ENCODE measurements around the gene TRIM63.

TRIM63 gene

DNA sequence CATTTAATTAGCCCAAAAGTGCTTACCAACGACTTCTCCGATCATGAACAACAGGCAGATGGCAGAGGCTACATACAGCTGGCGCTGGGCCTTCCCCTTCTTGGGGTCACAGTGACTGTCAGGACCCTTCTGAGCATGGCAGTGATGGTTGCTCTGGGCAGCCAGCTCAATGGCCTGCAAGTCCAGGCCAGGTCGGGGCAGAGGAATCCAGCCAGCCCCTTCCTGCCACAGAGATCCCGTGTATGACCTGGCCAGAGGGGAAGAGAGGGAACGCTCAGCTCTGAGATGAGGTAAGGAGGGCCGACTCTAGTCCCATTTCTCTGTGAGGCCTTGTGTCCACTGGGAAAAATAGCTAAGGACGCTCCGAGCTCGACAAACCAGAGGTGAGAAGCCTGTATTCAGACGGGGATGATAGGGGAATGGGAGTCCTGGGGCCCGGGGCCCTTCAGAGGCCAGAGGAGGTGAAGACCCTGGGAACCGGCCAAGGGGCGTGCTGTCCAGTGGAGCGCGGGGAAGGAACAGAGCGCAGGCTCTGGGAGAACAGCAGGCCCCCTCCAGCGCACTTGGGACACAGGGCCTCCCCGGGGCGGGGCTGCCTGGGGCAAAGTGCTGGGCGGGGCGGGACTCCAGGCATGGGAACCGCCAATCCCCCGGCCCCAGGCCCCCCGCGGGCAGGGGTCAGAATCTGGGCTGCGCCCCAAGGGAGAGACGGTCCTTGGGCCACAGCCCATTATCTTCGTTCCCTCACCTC, 22.3 kb downstream of the TRIM63 start:
- WGBS, 2 experiments = 39% methylated on average over 29 of the region's 29 CpGs
- peaks cover 88% of the 10 kb centered on the region for H3K27me3 ChIP-seq (ENCODE audit: control insufficient read depth, insufficient read depth, low read length, poor library complexity, severe bottlenecking)
- H3K4me3 ChIP-seq (ENCODE audit: insufficient read depth, low read depth, low read length) = peak overlapping the region; percentile 13
- peaks cover 11% of the 10 kb centered on the region for H3K4me1 ChIP-seq (ENCODE audit: control insufficient read depth, insufficient read depth, low read length)
- H3K36me3 ChIP-seq (ENCODE audit: control insufficient read depth, insufficient read depth, low read length) = no peaks in the 10 kb centered on the region
- H3K27ac ChIP-seq (ENCODE audit: insufficient read depth, low read depth, low read length, poor library complexity, severe bottlenecking) = no peak overlapping the region
- no peaks in the 10 kb centered on the region for H3K9me3 ChIP-seq (ENCODE audit: control insufficient read depth, low read length)

DNA sequence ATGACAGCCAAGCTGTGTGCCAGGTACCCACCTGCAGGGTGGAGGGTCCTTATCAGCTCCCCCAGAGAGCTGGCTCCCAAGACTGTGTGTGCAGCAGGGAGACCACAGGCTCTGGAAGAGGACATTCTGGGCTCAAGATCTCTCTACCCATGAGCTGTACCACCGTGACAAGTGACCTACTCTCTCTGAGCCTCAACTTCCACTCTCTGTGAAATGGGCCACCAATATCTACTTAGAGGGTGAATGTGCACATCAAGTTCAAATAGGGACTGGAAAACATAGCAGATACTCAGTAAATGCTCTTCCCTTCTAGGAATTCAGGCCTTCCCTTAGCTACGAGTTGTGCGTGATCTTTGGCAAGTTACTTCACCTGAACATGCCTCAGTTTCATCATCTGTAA, 23.0 kb downstream of the TRIM63 start:
- Histone ChIP-seq H3K36me3 (ENCODE audit: control insufficient read depth, insufficient read depth, low read length) (no peaks in the 10 kb centered on the region), H3K4me3 (ENCODE audit: insufficient read depth, low read depth, low read length) (no peak overlapping the region), H3K4me1 (ENCODE audit: control insufficient read depth, insufficient read depth, low read length) (peaks cover 11% of the 10 kb centered on the region), H3K27ac (ENCODE audit: insufficient read depth, low read depth, low read length, poor library complexity, severe bottlenecking) (no peak overlapping the region), H3K9me3 (ENCODE audit: control insufficient read depth, low read length) (no peaks in the 10 kb centered on the region), H3K27me3 (ENCODE audit: control insufficient read depth, insufficient read depth, low read length, poor library complexity, severe bottlenecking) (peaks cover 85% of the 10 kb centered on the region)
- 89 to 91% methylated on average over 3 of the region's 3 CpGs for WGBS, 2 experiments

DNA sequence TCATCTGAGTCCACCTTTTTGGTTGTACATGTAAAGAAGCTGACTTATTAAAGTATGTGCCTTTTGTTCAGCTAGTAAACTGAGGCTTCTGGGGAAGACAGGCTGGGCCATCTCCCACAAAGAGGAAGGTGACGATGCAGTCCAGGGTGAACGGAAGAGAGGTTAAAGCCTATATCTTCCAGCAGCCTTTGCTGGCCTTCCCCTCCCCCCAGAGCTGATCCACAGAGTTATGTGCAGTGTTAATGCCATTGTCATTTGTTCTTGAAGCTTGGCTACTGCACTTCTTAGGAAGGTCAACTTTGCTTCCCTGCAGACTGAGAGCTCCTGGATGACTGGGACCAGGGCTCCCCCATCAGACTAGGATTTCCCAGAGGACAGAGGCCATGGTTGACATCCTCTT, 23.7 kb downstream of the TRIM63 start:
- 96 to 98% methylated on average over 2 of the region's 2 CpGs for WGBS, 2 experiments
- H3K4me1 ChIP-seq (ENCODE audit: control insufficient read depth, insufficient read depth, low read length) = peaks cover 11% of the 10 kb centered on the region
- no peaks in the 10 kb centered on the region for H3K9me3 ChIP-seq (ENCODE audit: control insufficient read depth, low read length)
- no peak overlapping the region for H3K27ac ChIP-seq (ENCODE audit: insufficient read depth, low read depth, low read length, poor library complexity, severe bottlenecking)
- H3K4me3 ChIP-seq (ENCODE audit: insufficient read depth, low read depth, low read length) = no peak overlapping the region
- peaks cover 78% of the 10 kb centered on the region for H3K27me3 ChIP-seq (ENCODE audit: control insufficient read depth, insufficient read depth, low read length, poor library complexity, severe bottlenecking)
- no peaks in the 10 kb centered on the region for H3K36me3 ChIP-seq (ENCODE audit: control insufficient read depth, insufficient read depth, low read length)

DNA sequence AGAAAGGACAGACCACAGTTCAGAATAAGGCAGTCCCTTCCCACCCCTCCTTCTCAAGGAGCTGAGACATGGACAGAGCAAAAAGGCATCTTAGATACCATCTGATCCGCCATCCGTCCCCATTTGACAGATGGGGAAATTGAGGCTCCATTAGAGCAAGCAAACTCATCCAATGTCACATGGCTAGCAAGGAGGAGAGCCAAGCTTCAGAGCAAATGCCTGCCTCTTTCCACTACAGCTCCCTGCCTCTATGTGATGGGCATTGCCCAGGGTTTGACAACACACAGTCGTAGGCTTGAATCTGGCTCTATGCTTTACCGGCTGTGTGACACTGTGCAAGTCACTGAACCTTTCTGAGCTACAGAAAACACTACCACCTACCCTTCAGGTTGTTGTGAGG, 25.5 kb downstream of the TRIM63 start:
- Histone ChIP-seq H3K27me3 (ENCODE audit: control insufficient read depth, insufficient read depth, low read length, poor library complexity, severe bottlenecking) (peaks cover 67% of the 10 kb centered on the region), H3K27ac (ENCODE audit: insufficient read depth, low read depth, low read length, poor library complexity, severe bottlenecking) (no peak overlapping the region)
- WGBS, 2 experiments = 76 to 82% methylated on average over 4 of the region's 4 CpGs

DNA sequence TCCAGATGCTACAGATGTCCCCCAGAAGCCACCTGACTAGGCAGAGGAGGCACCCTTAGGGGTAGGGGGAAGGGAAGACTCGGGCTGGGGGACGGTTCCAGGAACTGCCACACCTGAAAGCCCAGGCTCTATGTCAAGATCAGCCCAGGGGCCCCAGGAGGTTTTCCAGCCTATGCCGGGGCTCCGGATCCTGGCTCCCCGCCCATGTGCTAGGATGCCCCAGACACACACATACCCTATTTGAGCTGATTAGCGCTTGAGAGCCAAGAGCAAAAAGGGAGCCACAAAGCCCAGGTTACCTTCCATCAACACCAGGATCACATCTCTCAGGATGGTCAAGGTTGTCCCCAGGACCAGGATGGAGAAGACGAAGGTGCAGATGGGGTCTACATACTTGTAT, 26.0 kb downstream of the TRIM63 start:
- Histone ChIP-seq H3K4me1 (ENCODE audit: control insufficient read depth, insufficient read depth, low read length) (peaks cover 10% of the 10 kb centered on the region), H3K36me3 (ENCODE audit: control insufficient read depth, insufficient read depth, low read length) (no peaks in the 10 kb centered on the region), H3K9me3 (ENCODE audit: control insufficient read depth, low read length) (no peaks in the 10 kb centered on the region), H3K27me3 (ENCODE audit: control insufficient read depth, insufficient read depth, low read length, poor library complexity, severe bottlenecking) (peaks cover 67% of the 10 kb centered on the region), H3K27ac (ENCODE audit: insufficient read depth, low read depth, low read length, poor library complexity, severe bottlenecking) (no peak overlapping the region), H3K4me3 (ENCODE audit: insufficient read depth, low read depth, low read length) (no peak overlapping the region)
- WGBS, 2 experiments = 90 to 92% methylated on average over 7 of the region's 7 CpGs

More for the DNA sequence above, 25.5 kb downstream of the TRIM63 start:
- Histone ChIP-seq H3K36me3 (ENCODE audit: control insufficient read depth, insufficient read depth, low read length) (no peaks in the 10 kb centered on the region), H3K4me1 (ENCODE audit: control insufficient read depth, insufficient read depth, low read length) (peaks cover 11% of the 10 kb centered on the region), H3K9me3 (ENCODE audit: control insufficient read depth, low read length) (no peaks in the 10 kb centered on the region), H3K4me3 (ENCODE audit: insufficient read depth, low read depth, low read length) (no peak overlapping the region)

DNA sequence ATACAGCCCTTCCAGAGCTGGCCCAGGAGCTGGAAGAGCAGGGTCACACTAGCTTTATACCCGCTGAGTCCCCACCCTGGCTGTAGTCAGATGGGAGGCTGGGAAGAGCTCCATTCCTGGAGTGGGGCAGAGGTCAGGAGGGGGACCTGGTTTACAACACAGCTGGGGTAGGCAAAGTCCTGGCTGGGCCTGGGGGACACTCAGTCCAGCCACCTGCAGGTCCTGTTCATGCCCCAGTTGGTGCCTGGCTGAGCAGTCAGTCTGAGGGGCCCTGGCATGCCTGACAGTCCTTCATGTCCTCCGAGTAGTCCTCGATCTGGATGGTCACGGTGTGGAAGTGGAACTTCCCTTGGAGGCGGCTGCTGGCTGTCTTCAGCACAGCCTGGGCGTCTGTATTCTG, 28.5 kb downstream of the TRIM63 start:
- Histone ChIP-seq H3K4me1 (ENCODE audit: control insufficient read depth, insufficient read depth, low read length) (peaks cover 11% of the 10 kb centered on the region), H3K36me3 (ENCODE audit: control insufficient read depth, insufficient read depth, low read length) (no peaks in the 10 kb centered on the region), H3K4me3 (ENCODE audit: insufficient read depth, low read depth, low read length) (no peak overlapping the region), H3K27me3 (ENCODE audit: control insufficient read depth, insufficient read depth, low read length, poor library complexity, severe bottlenecking) (peaks cover 59% of the 10 kb centered on the region), H3K9me3 (ENCODE audit: control insufficient read depth, low read length) (no peaks in the 10 kb centered on the region), H3K27ac (ENCODE audit: insufficient read depth, low read depth, low read length, poor library complexity, severe bottlenecking) (no peak overlapping the region)
- 87 to 92% methylated on average over 6 of the region's 6 CpGs for WGBS, 2 experiments

DNA sequence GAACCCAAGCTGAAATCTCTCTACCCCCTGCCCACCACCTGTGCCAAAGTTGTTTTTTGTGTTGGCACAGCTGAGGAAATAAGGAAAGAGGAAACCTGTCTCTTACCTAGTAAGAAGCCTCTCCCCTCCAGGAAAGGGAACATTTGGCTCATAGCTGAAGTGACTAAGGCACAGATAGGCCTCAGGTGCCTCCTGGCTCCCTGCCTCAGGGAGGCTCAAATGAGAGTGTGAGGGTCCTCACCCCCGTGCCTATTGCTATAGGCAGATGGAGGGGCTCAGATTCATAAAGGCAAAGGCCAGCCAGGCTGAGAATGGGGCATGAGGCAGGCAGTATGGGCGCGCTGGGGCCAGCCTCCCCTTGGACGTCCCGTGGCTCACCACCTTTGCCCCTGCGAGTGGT, 29.0 kb downstream of the TRIM63 start:
- Histone ChIP-seq H3K4me3 (ENCODE audit: insufficient read depth, low read depth, low read length) (no peak overlapping the region), H3K27ac (ENCODE audit: insufficient read depth, low read depth, low read length, poor library complexity, severe bottlenecking) (no peak overlapping the region), H3K36me3 (ENCODE audit: control insufficient read depth, insufficient read depth, low read length) (no peaks in the 10 kb centered on the region), H3K27me3 (ENCODE audit: control insufficient read depth, insufficient read depth, low read length, poor library complexity, severe bottlenecking) (peaks cover 59% of the 10 kb centered on the region), H3K4me1 (ENCODE audit: control insufficient read depth, insufficient read depth, low read length) (peaks cover 11% of the 10 kb centered on the region), H3K9me3 (ENCODE audit: control insufficient read depth, low read length) (no peaks in the 10 kb centered on the region)
- 90 to 91% methylated on average over 6 of the region's 6 CpGs for WGBS, 2 experiments

DNA sequence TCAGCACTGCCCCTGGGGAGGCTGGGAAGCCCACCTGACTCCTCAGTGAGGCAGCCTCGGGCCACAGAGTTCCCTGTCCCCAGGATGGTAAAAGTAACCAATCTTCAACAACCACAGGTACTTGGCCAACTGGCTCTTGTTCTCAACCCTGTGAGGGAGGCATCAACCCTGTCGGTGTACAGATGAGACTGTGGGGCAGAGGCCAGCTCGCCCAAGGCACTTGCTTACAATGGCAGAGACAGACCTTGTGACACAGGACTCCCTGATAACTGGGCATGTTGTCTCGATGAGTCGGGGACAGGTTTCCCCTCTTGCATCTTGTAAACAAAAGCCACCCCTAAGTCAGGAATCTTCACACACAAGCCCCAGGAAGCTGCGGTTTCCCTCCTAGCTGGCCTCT, 29.5 kb downstream of the TRIM63 start:
- Histone ChIP-seq H3K27ac (ENCODE audit: insufficient read depth, low read depth, low read length, poor library complexity, severe bottlenecking) (no peak overlapping the region), H3K4me1 (ENCODE audit: control insufficient read depth, insufficient read depth, low read length) (peaks cover 11% of the 10 kb centered on the region), H3K9me3 (ENCODE audit: control insufficient read depth, low read length) (no peaks in the 10 kb centered on the region), H3K27me3 (ENCODE audit: control insufficient read depth, insufficient read depth, low read length, poor library complexity, severe bottlenecking) (peaks cover 55% of the 10 kb centered on the region), H3K4me3 (ENCODE audit: insufficient read depth, low read depth, low read length) (no peak overlapping the region), H3K36me3 (ENCODE audit: control insufficient read depth, insufficient read depth, low read length) (no peaks in the 10 kb centered on the region)
- 88 to 89% methylated on average over 6 of the region's 6 CpGs for WGBS, 2 experiments

DNA sequence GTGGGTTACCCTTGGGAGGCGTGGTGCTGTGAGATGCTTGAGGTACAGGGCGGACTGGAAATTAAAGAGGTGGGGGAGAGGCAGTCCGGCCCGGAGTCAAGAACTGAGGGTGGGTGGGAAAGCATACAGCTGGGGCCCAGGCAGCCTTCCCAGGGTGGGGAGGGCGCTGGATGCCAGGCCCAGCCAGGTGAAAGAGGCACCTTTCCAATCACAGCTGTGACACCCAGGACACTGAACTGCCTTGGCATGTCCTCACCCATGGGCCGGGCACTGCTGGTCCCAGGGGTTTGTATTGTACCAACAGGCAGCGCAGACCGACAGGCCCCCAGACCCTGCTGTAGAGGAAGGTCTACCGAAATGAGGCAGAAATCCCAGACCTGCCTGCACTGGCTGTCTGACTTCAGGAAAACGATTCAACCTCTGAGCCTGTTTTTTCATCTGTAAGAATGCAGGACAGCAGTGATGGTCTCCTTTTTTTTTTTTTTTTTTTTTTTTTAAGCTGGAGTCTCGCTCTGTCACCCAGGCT, 30.6 kb downstream of the TRIM63 start:
- H3K4me3 ChIP-seq (ENCODE audit: insufficient read depth, low read depth, low read length) = no peak overlapping the region
- no peaks in the 10 kb centered on the region for H3K36me3 ChIP-seq (ENCODE audit: control insufficient read depth, insufficient read depth, low read length)
- 87 to 88% methylated on average over 11 of the region's 11 CpGs for WGBS, 2 experiments
- no peak overlapping the region for H3K27ac ChIP-seq (ENCODE audit: insufficient read depth, low read depth, low read length, poor library complexity, severe bottlenecking)
- H3K9me3 ChIP-seq (ENCODE audit: control insufficient read depth, low read length) = no peaks in the 10 kb centered on the region
- H3K4me1 ChIP-seq (ENCODE audit: control insufficient read depth, insufficient read depth, low read length) = peaks cover 11% of the 10 kb centered on the region
- H3K27me3 ChIP-seq (ENCODE audit: control insufficient read depth, insufficient read depth, low read length, poor library complexity, severe bottlenecking) = peaks cover 44% of the 10 kb centered on the region

DNA sequence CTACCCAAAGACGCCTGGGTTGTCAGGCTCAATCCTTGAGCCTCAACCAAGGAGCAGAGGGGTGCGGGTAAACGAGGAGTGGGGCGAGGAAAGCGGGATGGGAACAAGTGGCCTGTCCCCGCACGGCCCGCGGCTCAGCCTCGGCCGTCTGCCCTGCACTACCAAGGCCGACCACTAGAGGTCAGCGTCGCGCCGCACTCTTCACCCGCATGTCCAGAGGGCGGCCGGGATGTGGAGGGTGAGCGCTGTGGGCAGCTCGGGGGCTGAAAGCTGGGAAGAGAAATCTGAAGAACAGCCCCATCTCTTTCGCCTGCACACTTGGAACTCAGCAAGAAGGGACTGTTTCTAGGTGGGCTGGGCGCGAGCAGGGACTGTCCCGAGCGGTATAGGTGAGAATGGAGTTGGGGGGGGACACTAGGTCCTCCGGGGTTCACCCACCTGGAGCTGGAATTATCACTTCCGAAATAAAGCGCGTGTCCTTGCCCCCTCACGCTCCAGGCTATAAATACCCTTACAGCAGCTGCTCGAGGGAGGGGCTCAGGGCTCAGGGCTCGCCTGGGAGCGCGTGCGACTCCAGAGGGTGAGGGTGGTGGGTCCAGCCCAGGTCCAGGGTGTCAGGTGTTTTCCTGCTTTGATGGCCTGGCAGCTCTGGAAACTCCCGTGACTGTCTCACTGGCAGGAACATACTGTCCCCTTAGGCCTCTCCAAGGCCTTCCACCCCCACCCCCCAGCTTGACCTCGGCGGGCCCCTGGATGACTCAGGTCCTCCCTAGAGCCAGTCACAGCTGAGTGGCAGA, 31.3 kb downstream of the TRIM63 start:
- Histone ChIP-seq H3K36me3 (ENCODE audit: control insufficient read depth, insufficient read depth, low read length) (no peaks in the 10 kb centered on the region), H3K27me3 (ENCODE audit: control insufficient read depth, insufficient read depth, low read length, poor library complexity, severe bottlenecking) (peaks cover 37% of the 10 kb centered on the region), H3K4me3 (ENCODE audit: insufficient read depth, low read depth, low read length) (peak overlapping the region; percentile 80), H3K4me1 (ENCODE audit: control insufficient read depth, insufficient read depth, low read length) (peaks cover 11% of the 10 kb centered on the region), H3K27ac (ENCODE audit: insufficient read depth, low read depth, low read length, poor library complexity, severe bottlenecking) (no peak overlapping the region), H3K9me3 (ENCODE audit: control insufficient read depth, low read length) (no peaks in the 10 kb centered on the region)
- 19 to 22% methylated on average over 39 of the region's 39 CpGs for WGBS, 2 experiments

Measured in ectodermal cell (in vitro differentiated cells).